HCT116 (cell line): Measurements from ENCODE around the gene NLGN3. TPM values are rescaled to one million over a fixed set of nuclear protein-coding genes. Genes with fewer than 3 reads are reported as not detected.

Source experiments
- ATAC-seq: fragments of 200-7000 bp; cut with Tn5 transposase; 2 replicates; pipeline ENCODE4 v1.9.1; 2020; ENCODE audit warnings: mild to moderate bottlenecking, moderate library complexity
- BruUV-seq: library from RNA; stranded (reverse); fragments of 400-500 nt; replicated peaks from 2 replicates; lab custom pipeline; 2021; lab: Mats Ljungman, UMichigan
- CTCF ChIA-PET: fragments of 300-600 bp; sonication (Branson Sonifier 250); formaldehyde crosslinking; loops from one replicate; lab custom pipeline; 2021; ENCODE audit warnings: antibody characterized with exemption; lab: Charles Lee
- POLR2A ChIA-PET: fragments of 300-600, 350-600 bp; sonication (Branson Sonifier 250); formaldehyde crosslinking; loops from one replicate; lab custom pipeline; 2021; ENCODE audit warnings: antibody characterized with exemption; lab: Charles Lee
- RAD21 ChIA-PET, 2 experiments: fragments of 300-600 bp; sonication (Branson Sonifier 250); formaldehyde crosslinking; loops; one replicate each; lab custom pipeline; 2023; ENCODE audit warnings: low total read pairs in 2 of 2; ENCODE audit not compliant: uncharacterized antibody in 2 of 2, unreplicated experiment in 2 of 2, low non-redundant PET in 1 of 2; lab: Charles Lee
- DNase-seq: peaks from one replicate; pipeline ENCODE4 v3.0.0-alpha.2; 2010; ENCODE audit warnings: low read depth, low spot score
- H2AFZ ChIP-seq: fragments of 200-600 bp; shearing (Covaris generic), sonication (generic); 2 replicates; pipeline ENCODE4 v1.6.1; 2017; ENCODE audit warnings: low read depth, mixed run types, mixed read lengths, antibody characterized with exemption, low read length; ENCODE audit not compliant: poor library complexity, severe bottlenecking
- H3K27ac ChIP-seq: 2 replicates; pipeline ENCODE4 v1.5.1; 2012; ENCODE audit warnings: low read depth, low read length
- H3K27me3 ChIP-seq: fragments of 200-600 bp; sonication (generic); 2 replicates; pipeline ENCODE4 v1.6.1; 2016; ENCODE audit warnings: mixed run types, low read length, mixed read lengths; ENCODE audit not compliant: insufficient read depth
- H3K36me3 ChIP-seq, 2 experiments: fragments of 200-500 bp in 1 of 2; fragments of 200-600 bp in 1 of 2; sonication (Bioruptor generic) in 1 of 2; sonication (generic) in 1 of 2; 2 replicates each; pipeline versions ENCODE4 v1.5.1 to v1.6.1; 2014 to 2016; ENCODE audit warnings: low read length in 2 of 2, inconsistent platforms in 1 of 2, mixed read lengths in 1 of 2, mixed run types in 1 of 2; ENCODE audit not compliant: insufficient read depth in 2 of 2, control insufficient read depth in 1 of 2
- H3K4me1 ChIP-seq, 2 experiments: fragments of 200-600 bp in 1 of 2; sonication (generic) in 1 of 2; 2 replicates each; pipeline versions ENCODE4 v1.5.1 to v1.6.1; 2012 to 2017; ENCODE audit warnings: low read length in 2 of 2, inconsistent platforms in 1 of 2, mild to moderate bottlenecking in 1 of 2, mixed read lengths in 1 of 2, mixed run types in 1 of 2, moderate library complexity in 1 of 2; ENCODE audit not compliant: insufficient read depth in 2 of 2, control insufficient read depth in 1 of 2
- H3K4me2 ChIP-seq: fragments of 200-600 bp; sonication (generic); 2 replicates; pipeline ENCODE4 v1.6.1; 2017; ENCODE audit warnings: mixed run types, low read length, mixed read lengths
- H3K4me3 ChIP-seq, 2 experiments: fragments of 200-600 bp in 1 of 2; sonication (generic) in 1 of 2; replicated peaks in 1 of 2; 2 replicates each; pipeline ENCODE4 v1.5.1; 2011 to 2016; ENCODE audit warnings: low read length in 2 of 2, control low read depth in 1 of 2, low read depth in 1 of 2, mild to moderate bottlenecking in 1 of 2, mixed read lengths in 1 of 2, mixed run types in 1 of 2
- H3K79me2 ChIP-seq: fragments of 200-600 bp; sonication (generic); 2 replicates; pipeline ENCODE4 v1.6.1; 2017; ENCODE audit warnings: mild to moderate bottlenecking, mixed run types, low read length, moderate library complexity, mixed read lengths; ENCODE audit not compliant: insufficient read depth
- H3K9ac ChIP-seq: fragments of 200-600 bp; sonication (generic); 2 replicates; pipeline ENCODE4 v1.6.1; 2016; ENCODE audit warnings: low read length, mixed read lengths
- H3K9me2 ChIP-seq: fragments of 200-600 bp; sonication (generic), shearing (Covaris generic); 2 replicates; pipeline ENCODE4 v1.6.1; 2017; ENCODE audit warnings: mixed run types, mild to moderate bottlenecking, moderate library complexity; ENCODE audit not compliant: insufficient read depth
- H3K9me3 ChIP-seq, 2 experiments: fragments of 200-500 bp in 1 of 2; fragments of 200-600 bp in 1 of 2; sonication (Bioruptor generic) in 1 of 2; sonication (generic) in 1 of 2; 2 replicates each; pipeline ENCODE4 v1.6.1; 2014 to 2017; ENCODE audit warnings: low read length in 2 of 2, mixed read lengths in 2 of 2, inconsistent platforms in 1 of 2, low read depth in 1 of 2, mild to moderate bottlenecking in 1 of 2, mixed run types in 1 of 2, moderate library complexity in 1 of 2; ENCODE audit not compliant: control insufficient read depth in 1 of 2, insufficient read depth in 1 of 2
- H4K20me1 ChIP-seq: fragments of 200-600 bp; sonication (generic), shearing (Covaris generic); 2 replicates; pipeline ENCODE4 v1.6.1; 2017; ENCODE audit warnings: mixed run types, mild to moderate bottlenecking, moderate library complexity; ENCODE audit not compliant: insufficient read depth
- ATF3 ChIP-seq: IDR thresholded peaks from 2 replicates; pipeline ENCODE4 v1.6.1; 2012
- CBX3 ChIP-seq: IDR thresholded peaks from 2 replicates; pipeline ENCODE4 v1.6.1; 2012; ENCODE audit warnings: low read depth
- CEBPB ChIP-seq: IDR thresholded peaks from 2 replicates; pipeline ENCODE4 v1.6.1; 2012; ENCODE audit warnings: low read depth
- ELF1 ChIP-seq: IDR thresholded peaks from 2 replicates; pipeline ENCODE4 v1.6.1; 2012; ENCODE audit warnings: low read depth, borderline replicate concordance
- EZH2 ChIP-seq: fragments of 200-600 bp; sonication (generic); IDR thresholded peaks from 2 replicates; pipeline ENCODE4 v1.6.1; 2017; ENCODE audit warnings: antibody characterized with exemption, mixed run types
- EZH2phosphoT487 ChIP-seq: fragments of 200-600 bp; IDR thresholded peaks from 2 replicates; pipeline ENCODE4 v1.6.1; 2018; ENCODE audit warnings: antibody characterized with exemption, borderline replicate concordance
- FOSL1 ChIP-seq: IDR thresholded peaks from 2 replicates; pipeline ENCODE4 v1.6.1; 2012; ENCODE audit warnings: low read depth
- POLR2A ChIP-seq: IDR thresholded peaks from 2 replicates; pipeline ENCODE4 v1.7.0; 2011; ENCODE audit warnings: borderline replicate concordance; ENCODE audit not compliant: insufficient read depth, insufficient read length; ENCODE audit errors: extremely low read depth
- RAD21 ChIP-seq: IDR thresholded peaks from 2 replicates; pipeline ENCODE4 v1.6.1; 2012; ENCODE audit warnings: low read depth, mild to moderate bottlenecking
- SIN3A ChIP-seq: IDR thresholded peaks from 2 replicates; pipeline ENCODE4 v1.6.1; 2012; ENCODE audit warnings: low read depth
- SP1 ChIP-seq: IDR thresholded peaks from 2 replicates; pipeline ENCODE4 v1.6.1; 2012; ENCODE audit warnings: low read depth
- TCF7L2 ChIP-seq: IDR thresholded peaks from 2 replicates; pipeline ENCODE4 v1.7.0; 2011; ENCODE audit warnings: borderline replicate concordance, inconsistent platforms; ENCODE audit not compliant: insufficient read depth, insufficient read length; ENCODE audit errors: extremely low read depth
- YY1 ChIP-seq: IDR thresholded peaks from 2 replicates; pipeline ENCODE4 v1.6.1; 2011; ENCODE audit warnings: low read length, low read depth, moderate library complexity, mild to moderate bottlenecking; ENCODE audit not compliant: insufficient replicate concordance; ENCODE audit errors: extremely low read depth
- intact Hi-C: fragments of 100-400 bp; cut with micrococcal nuclease; formaldehyde crosslinking; loops from 2 replicates; pipeline ENCODE4 v1.10.0; 2022
- total RNA-seq: library from RNA; stranded (reverse); gene quantifications from one replicate; pipeline ENCODE4 v1.2.1, GENCODE V29; 2021; ENCODE audit not compliant: unreplicated experiment
- TF ChIP-seq, protein P1 (sequence below): IDR thresholded peaks from 2 replicates; pipeline ENCODE4 v1.6.1; 2011; ENCODE audit warnings: mild to moderate bottlenecking, low read length, moderate library complexity; ENCODE audit not compliant: insufficient replicate concordance; ENCODE audit errors: extremely low read depth
- TF ChIP-seq, protein P2 (sequence below): IDR thresholded peaks from 2 replicates; pipeline ENCODE4 v1.6.1; 2012; ENCODE audit warnings: low read depth

The NLGN3 gene
- total RNA-seq, 1 experiment from 2014 or later, result 1.4 TPM

- no peaks in the 10 kb centered on the region for H3K79me2 ChIP-seq
- H3K36me3 ChIP-seq, result no peaks in the 10 kb centered on the region
- DNase-seq (no peak), ATAC-seq (no peak)
- intact Hi-C loops, result no loop called here
- TF ChIP-seq ELF1 (no peak), YY1 (no peak), RAD21 (no peak), CBX3 (no peak)
- H3K4me2 ChIP-seq, result no peak overlapping the region
- H3K9me3 ChIP-seq, result no peaks in the 10 kb centered on the region
- no peaks in the 10 kb centered on the region for H4K20me1 ChIP-seq
- H3K27me3 ChIP-seq, result no peaks in the 10 kb centered on the region
- POLR2A ChIA-PET, result no interaction called here
- no peak overlapping the region for H2AFZ ChIP-seq
- H3K4me3 ChIP-seq, result no peak overlapping the region
- H3K27ac ChIP-seq, result no peak overlapping the region
- no peaks in the 10 kb centered on the region for H3K9me2 ChIP-seq
- H3K9ac ChIP-seq, result no peak overlapping the region
- no TSS peak for BruUV-seq
- RAD21 ChIA-PET, result no interaction called here
- CTCF ChIA-PET, result no interaction called here
- H3K4me1 ChIP-seq, result peaks cover 0 to 3% of the 10 kb centered on the region in 2 experiments; a peak in 1 of 4 replicates
Observed at GRCh38 chrX:71107762-71108360, 36.8 kb upstream of the NLGN3 start.

- intact Hi-C loops, result no loop called here
- H3K9me3 ChIP-seq, result no peaks in the 10 kb centered on the region
- H3K4me2 ChIP-seq, result no peak overlapping the region
- H3K79me2 ChIP-seq, result no peaks in the 10 kb centered on the region
- POLR2A ChIA-PET, result no interaction called here
- no peak overlapping the region for H3K9ac ChIP-seq
- H3K27ac ChIP-seq, result no peak overlapping the region
- no peak for DNase-seq
- H3K27me3 ChIP-seq, result no peaks in the 10 kb centered on the region
- ATAC-seq, result no peak
- CTCF ChIA-PET, result no interaction called here
- H3K9me2 ChIP-seq, result no peaks in the 10 kb centered on the region
- RAD21 ChIA-PET, result no interaction called here
- no peaks in the 10 kb centered on the region for H3K36me3 ChIP-seq
- H4K20me1 ChIP-seq, result no peaks in the 10 kb centered on the region
- H3K4me1 ChIP-seq, result peaks cover 0 to 3% of the 10 kb centered on the region in 2 experiments; a peak in 1 of 4 replicates
- BruUV-seq, result no TSS peak
- TF ChIP-seq EZH2 (no peak), FOSL1 (no peak), CEBPB (no peak), SIN3A (no peak), ATF3 (no peak), EZH2phosphoT487 (no peak), POLR2A (no peak), TCF7L2 (no peak), ELF1 (no peak), SP1 (no peak)
- TF ChIP-seq, protein P1, sequence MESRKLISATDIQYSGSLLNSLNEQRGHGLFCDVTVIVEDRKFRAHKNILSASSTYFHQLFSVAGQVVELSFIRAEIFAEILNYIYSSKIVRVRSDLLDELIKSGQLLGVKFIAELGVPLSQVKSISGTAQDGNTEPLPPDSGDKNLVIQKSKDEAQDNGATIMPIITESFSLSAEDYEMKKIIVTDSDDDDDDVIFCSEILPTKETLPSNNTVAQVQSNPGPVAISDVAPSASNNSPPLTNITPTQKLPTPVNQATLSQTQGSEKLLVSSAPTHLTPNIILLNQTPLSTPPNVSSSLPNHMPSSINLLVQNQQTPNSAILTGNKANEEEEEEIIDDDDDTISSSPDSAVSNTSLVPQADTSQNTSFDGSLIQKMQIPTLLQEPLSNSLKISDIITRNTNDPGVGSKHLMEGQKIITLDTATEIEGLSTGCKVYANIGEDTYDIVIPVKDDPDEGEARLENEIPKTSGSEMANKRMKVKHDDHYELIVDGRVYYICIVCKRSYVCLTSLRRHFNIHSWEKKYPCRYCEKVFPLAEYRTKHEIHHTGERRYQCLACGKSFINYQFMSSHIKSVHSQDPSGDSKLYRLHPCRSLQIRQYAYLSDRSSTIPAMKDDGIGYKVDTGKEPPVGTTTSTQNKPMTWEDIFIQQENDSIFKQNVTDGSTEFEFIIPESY, result no peak
- TF ChIP-seq, protein P2, sequence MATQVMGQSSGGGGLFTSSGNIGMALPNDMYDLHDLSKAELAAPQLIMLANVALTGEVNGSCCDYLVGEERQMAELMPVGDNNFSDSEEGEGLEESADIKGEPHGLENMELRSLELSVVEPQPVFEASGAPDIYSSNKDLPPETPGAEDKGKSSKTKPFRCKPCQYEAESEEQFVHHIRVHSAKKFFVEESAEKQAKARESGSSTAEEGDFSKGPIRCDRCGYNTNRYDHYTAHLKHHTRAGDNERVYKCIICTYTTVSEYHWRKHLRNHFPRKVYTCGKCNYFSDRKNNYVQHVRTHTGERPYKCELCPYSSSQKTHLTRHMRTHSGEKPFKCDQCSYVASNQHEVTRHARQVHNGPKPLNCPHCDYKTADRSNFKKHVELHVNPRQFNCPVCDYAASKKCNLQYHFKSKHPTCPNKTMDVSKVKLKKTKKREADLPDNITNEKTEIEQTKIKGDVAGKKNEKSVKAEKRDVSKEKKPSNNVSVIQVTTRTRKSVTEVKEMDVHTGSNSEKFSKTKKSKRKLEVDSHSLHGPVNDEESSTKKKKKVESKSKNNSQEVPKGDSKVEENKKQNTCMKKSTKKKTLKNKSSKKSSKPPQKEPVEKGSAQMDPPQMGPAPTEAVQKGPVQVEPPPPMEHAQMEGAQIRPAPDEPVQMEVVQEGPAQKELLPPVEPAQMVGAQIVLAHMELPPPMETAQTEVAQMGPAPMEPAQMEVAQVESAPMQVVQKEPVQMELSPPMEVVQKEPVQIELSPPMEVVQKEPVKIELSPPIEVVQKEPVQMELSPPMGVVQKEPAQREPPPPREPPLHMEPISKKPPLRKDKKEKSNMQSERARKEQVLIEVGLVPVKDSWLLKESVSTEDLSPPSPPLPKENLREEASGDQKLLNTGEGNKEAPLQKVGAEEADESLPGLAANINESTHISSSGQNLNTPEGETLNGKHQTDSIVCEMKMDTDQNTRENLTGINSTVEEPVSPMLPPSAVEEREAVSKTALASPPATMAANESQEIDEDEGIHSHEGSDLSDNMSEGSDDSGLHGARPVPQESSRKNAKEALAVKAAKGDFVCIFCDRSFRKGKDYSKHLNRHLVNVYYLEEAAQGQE, result no peak
- H2AFZ ChIP-seq, result no peak overlapping the region
- H3K4me3 ChIP-seq, result no peak overlapping the region
Observed at GRCh38 chrX:71109051-71109450, 35.6 kb upstream of the NLGN3 start.
